Panc1 (cell line): ENCODE results near the gene NCAM1. TPM values are rescaled to one million over a fixed set of nuclear protein-coding genes. Genes with fewer than 3 reads are reported as not detected.

Experiments
- ATAC-seq: fragments of 200-7000 bp; cut with Tn5 transposase; 2 replicates; pipeline ENCODE4 v1.9.1; 2020; ENCODE audit warnings: mild to moderate bottlenecking, moderate library complexity
- BruUV-seq: library from RNA; stranded (reverse); fragments of 400-500 nt; replicated peaks from 2 replicates; lab custom pipeline; 2021; lab: Mats Ljungman, UMichigan
- CTCF ChIA-PET: fragments of 300-600 bp; sonication (Branson Sonifier 250); formaldehyde crosslinking; loops from one replicate; lab custom pipeline; 2022; ENCODE audit warnings: antibody characterized with exemption; lab: Charles Lee
- POLR2A ChIA-PET: fragments of 300-600 bp; sonication (Branson Sonifier 250); formaldehyde crosslinking; loops from one replicate; lab custom pipeline; 2022; ENCODE audit warnings: antibody characterized with exemption; lab: Charles Lee
- DNase-seq: peaks from one replicate; pipeline ENCODE4 v3.0.0-alpha.2; 2010; ENCODE audit warnings: low read depth, low spot score
- H3K27ac ChIP-seq: 2 replicates; pipeline ENCODE4 v1.5.1; 2011; ENCODE audit warnings: mild to moderate bottlenecking, low read length, inconsistent platforms
- H3K27me3 ChIP-seq: fragments of 200-500 bp; sonication (Bioruptor generic); 2 replicates; pipeline ENCODE4 v1.6.0; 2014; ENCODE audit warnings: low read length, inconsistent platforms; ENCODE audit not compliant: control insufficient read depth, insufficient read depth
- H3K36me3 ChIP-seq: fragments of 200-500 bp; sonication (Bioruptor generic); 2 replicates; pipeline ENCODE4 v1.5.1; 2014; ENCODE audit warnings: inconsistent platforms, mild to moderate bottlenecking, low read length, moderate library complexity; ENCODE audit not compliant: control insufficient read depth, insufficient read depth
- H3K4me1 ChIP-seq: 2 replicates; pipeline ENCODE4 v1.5.1; 2011; ENCODE audit warnings: inconsistent platforms, mild to moderate bottlenecking, low read length, moderate library complexity; ENCODE audit not compliant: control insufficient read depth, insufficient read depth
- H3K4me3 ChIP-seq, 2 experiments: 2 replicates each; pipeline ENCODE4 v1.5.1; 2011 to 2012; ENCODE audit warnings: low read depth in 2 of 2, low read length in 2 of 2, mild to moderate bottlenecking in 2 of 2, inconsistent platforms in 1 of 2, moderate library complexity in 1 of 2
- H3K9me3 ChIP-seq: fragments of 200-500 bp; sonication (Bioruptor generic); 2 replicates; pipeline ENCODE4 v1.5.1; 2014; ENCODE audit warnings: low read depth, mild to moderate bottlenecking, inconsistent platforms, low read length, moderate library complexity; ENCODE audit not compliant: control insufficient read depth, insufficient read depth
- POLR2AphosphoS5 ChIP-seq: IDR thresholded peaks from 2 replicates; pipeline ENCODE4 v1.6.1; 2012; ENCODE audit warnings: mild to moderate bottlenecking, low read depth, low read length, moderate library complexity
- REST ChIP-seq, 2 experiments: IDR thresholded peaks; 2 replicates each; pipeline ENCODE4 v1.6.1; 2011 to 2012; ENCODE audit warnings: low read depth in 2 of 2, control low read depth in 1 of 2, low read length in 1 of 2, mild to moderate bottlenecking in 1 of 2, moderate library complexity in 1 of 2; ENCODE audit not compliant: insufficient read depth in 1 of 2
- SIN3A ChIP-seq: IDR thresholded peaks from 2 replicates; pipeline ENCODE4 v1.6.1; 2012; ENCODE audit warnings: low read depth, mild to moderate bottlenecking, low read length, moderate library complexity, borderline replicate concordance; ENCODE audit not compliant: insufficient read depth
- TCF7L2 ChIP-seq: IDR thresholded peaks from 2 replicates; pipeline ENCODE4 v1.6.1; 2011; ENCODE audit warnings: mild to moderate bottlenecking, low read depth, low read length, inconsistent platforms
- in situ Hi-C: cut with HindIII; loops from 2 replicates; pipeline ENCODE4 v1.10.0; 2016; ENCODE audit warnings: low sequenced_read_pairs, low pct_unique_long_range_greater_than_20kb
- intact Hi-C: fragments of 100-400 bp; cut with micrococcal nuclease; formaldehyde crosslinking; loops from one replicate; pipeline ENCODE4 v1.10.0; 2022; ENCODE audit not compliant: unreplicated experiment
- total RNA-seq: library from RNA; stranded (reverse); gene quantifications from one replicate; pipeline ENCODE4 v1.2.1, GENCODE V29; 2021; ENCODE audit not compliant: unreplicated experiment
- TF ChIP-seq, protein P1 (sequence below): fragments of 450-650 bp; IDR thresholded peaks from 2 replicates; pipeline ENCODE4 v1.5.1; 2017; ENCODE audit warnings: mild to moderate bottlenecking

NCAM1 gene
- total RNA-seq, 1 experiment from 2014 or later: 0.18 TPM

- peaks cover 30% of the 10 kb centered on the region for H3K27me3 ChIP-seq
These were observed 4.4 kb downstream of the NCAM1 start for GRCh38 chr11:112965656-112966055.

GRCh38 chr11:112966561-112966960, 5.3 kb downstream of the NCAM1 start:
- H3K27me3 ChIP-seq: peaks cover 27% of the 10 kb centered on the region
- no peaks in the 10 kb centered on the region; the same call in 1 of the 2 replicates for H3K36me3 ChIP-seq
- ATAC-seq (no peak), DNase-seq (no peak)
- ChIA-PET POLR2A (no interaction called here), CTCF (no interaction called here)
- no peak overlapping the region for H3K27ac ChIP-seq
- in situ Hi-C loops: no loop called here
- no peak for TF ChIP-seq POLR2AphosphoS5
- no peak for TF ChIP-seq SIN3A
- no peak for TF ChIP-seq REST (IDR thresholded peaks at IDR 0.05; ENCODE audit: insufficient read depth in 1 of 2, low read depth in 2 of 2, low read length in 1 of 2)
- TF ChIP-seq, protein P1, sequence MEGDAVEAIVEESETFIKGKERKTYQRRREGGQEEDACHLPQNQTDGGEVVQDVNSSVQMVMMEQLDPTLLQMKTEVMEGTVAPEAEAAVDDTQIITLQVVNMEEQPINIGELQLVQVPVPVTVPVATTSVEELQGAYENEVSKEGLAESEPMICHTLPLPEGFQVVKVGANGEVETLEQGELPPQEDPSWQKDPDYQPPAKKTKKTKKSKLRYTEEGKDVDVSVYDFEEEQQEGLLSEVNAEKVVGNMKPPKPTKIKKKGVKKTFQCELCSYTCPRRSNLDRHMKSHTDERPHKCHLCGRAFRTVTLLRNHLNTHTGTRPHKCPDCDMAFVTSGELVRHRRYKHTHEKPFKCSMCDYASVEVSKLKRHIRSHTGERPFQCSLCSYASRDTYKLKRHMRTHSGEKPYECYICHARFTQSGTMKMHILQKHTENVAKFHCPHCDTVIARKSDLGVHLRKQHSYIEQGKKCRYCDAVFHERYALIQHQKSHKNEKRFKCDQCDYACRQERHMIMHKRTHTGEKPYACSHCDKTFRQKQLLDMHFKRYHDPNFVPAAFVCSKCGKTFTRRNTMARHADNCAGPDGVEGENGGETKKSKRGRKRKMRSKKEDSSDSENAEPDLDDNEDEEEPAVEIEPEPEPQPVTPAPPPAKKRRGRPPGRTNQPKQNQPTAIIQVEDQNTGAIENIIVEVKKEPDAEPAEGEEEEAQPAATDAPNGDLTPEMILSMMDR: no peak
- TF ChIP-seq TCF7L2: no peak
- no peak overlapping the region for H3K4me3 ChIP-seq
- H3K9me3 ChIP-seq: no peaks in the 10 kb centered on the region
- peaks cover 1% of the 10 kb centered on the region; the same call in 1 of the 2 replicates for H3K4me1 ChIP-seq
- intact Hi-C loops: no loop called here
- no TSS peak for BruUV-seq

More at GRCh38 chr11:112965656-112966055, 4.4 kb downstream of the NCAM1 start:
- H3K27ac ChIP-seq: no peak overlapping the region
- intact Hi-C loops (no loop called here), in situ Hi-C loops (no loop called here)
- H3K36me3 ChIP-seq: no peaks in the 10 kb centered on the region; the same call in 1 of the 2 replicates
- no peak for TF ChIP-seq SIN3A
- TF ChIP-seq POLR2AphosphoS5: no peak
- no peak for TF ChIP-seq REST (IDR thresholded peaks at IDR 0.05; ENCODE audit: insufficient read depth in 1 of 2, low read depth in 2 of 2, low read length in 1 of 2)
- no peak for TF ChIP-seq TCF7L2
- TF ChIP-seq, protein P1: no peak
- H3K4me3 ChIP-seq: no peak overlapping the region
- ATAC-seq (no peak), DNase-seq (no peak)
- POLR2A ChIA-PET: no interaction called here
- H3K9me3 ChIP-seq: no peaks in the 10 kb centered on the region
- H3K4me1 ChIP-seq: peaks cover 4% of the 10 kb centered on the region; the same call in 1 of the 2 replicates
- CTCF ChIA-PET: no interaction called here
- no TSS peak for BruUV-seq
